ENCODE data around the gene TUBAL3. TPM values are rescaled to one million over a fixed set of nuclear protein-coding genes. Genes with fewer than 3 reads are reported as not detected.

TUBAL3 gene
- total RNA-seq, 4 donors from 2014 or later, result 0.36 to 1.7 TPM; not detected in 2

GRCh38 chr10:5435328-5435727, 30.7 kb upstream of the TUBAL3 start:
- no peaks in the 10 kb centered on the region for H3K4me1 ChIP-seq
- no peaks in the 10 kb centered on the region for H3K9me3 ChIP-seq
- no peaks in the 10 kb centered on the region for H3K36me3 ChIP-seq
- no peak overlapping the region for H3K4me3 ChIP-seq
- no peak overlapping the region for H3K27ac ChIP-seq
- TF ChIP-seq CTCF (IDR thresholded peaks at IDR 0.05) (no peak), POLR2AphosphoS5 (IDR thresholded peaks at IDR 0.05) (no peak), POLR2A (IDR thresholded peaks at IDR 0.05) (no peak), EP300 (IDR thresholded peaks at IDR 0.05) (no peak)
- whole genome bisulfite sequencing, result 88% methylated on average over 3 of the region's 3 CpGs
- DNase-seq (ENCODE audit: low spot score in 2 of 2), result no peak
- H3K27me3 ChIP-seq, result no peaks in the 10 kb centered on the region

- Histone ChIP-seq H3K27me3 (no peaks in the 10 kb centered on the region), H3K27ac (no peak overlapping the region), H3K4me3 (no peak overlapping the region), H3K9me3 (no peaks in the 10 kb centered on the region), H3K36me3 (no peaks in the 10 kb centered on the region), H3K4me1 (no peaks in the 10 kb centered on the region)
- TF ChIP-seq POLR2AphosphoS5 (IDR thresholded peaks at IDR 0.05) (no peak), CTCF (IDR thresholded peaks at IDR 0.05) (peak; percentile 51 to 63), POLR2A (IDR thresholded peaks at IDR 0.05) (no peak), EP300 (IDR thresholded peaks at IDR 0.05) (no peak)
- 56% methylated on average over 3 of the region's 3 CpGs for WGBS
- no peak for DNase-seq (ENCODE audit: low spot score in 2 of 2)
Measured at GRCh38 chr10:5434017-5434753, 29.6 kb upstream of the TUBAL3 start.

- no peaks in the 10 kb centered on the region for H3K9me3 ChIP-seq
- H3K27ac ChIP-seq, result no peak overlapping the region
- no peaks in the 10 kb centered on the region for H3K4me1 ChIP-seq
- no peaks in the 10 kb centered on the region for H3K36me3 ChIP-seq
- no peaks in the 10 kb centered on the region for H3K27me3 ChIP-seq
- 76% methylated on average over 1 of the region's 1 CpG for WGBS
- no peak for TF ChIP-seq POLR2AphosphoS5 (IDR thresholded peaks at IDR 0.05)
- TF ChIP-seq EP300 (IDR thresholded peaks at IDR 0.05), result no peak
- TF ChIP-seq CTCF (IDR thresholded peaks at IDR 0.05), result no peak
- no peak for TF ChIP-seq POLR2A (IDR thresholded peaks at IDR 0.05)
- no peak overlapping the region for H3K4me3 ChIP-seq
- DNase-seq (ENCODE audit: low spot score in 2 of 2), result no peak
Measured at GRCh38 chr10:5433182-5433581, 28.6 kb upstream of the TUBAL3 start.

GRCh38 chr10:5428133-5428532, 23.5 kb upstream of the TUBAL3 start:
- no peak overlapping the region for H3K27ac ChIP-seq
- 66% methylated on average over 2 of the region's 2 CpGs for WGBS

More at GRCh38 chr10:5428133-5428532, 23.5 kb upstream of the TUBAL3 start:
- Histone ChIP-seq H3K4me1 (peaks cover 2% of the 10 kb centered on the region), H3K36me3 (no peaks in the 10 kb centered on the region), H3K9me3 (no peaks in the 10 kb centered on the region), H3K27me3 (no peaks in the 10 kb centered on the region), H3K4me3 (no peak overlapping the region)
- TF ChIP-seq CTCF (IDR thresholded peaks at IDR 0.05) (no peak), POLR2A (IDR thresholded peaks at IDR 0.05) (no peak), EP300 (IDR thresholded peaks at IDR 0.05) (no peak), POLR2AphosphoS5 (IDR thresholded peaks at IDR 0.05) (no peak)
- DNase-seq (ENCODE audit: low spot score in 2 of 2), result no peak

Data from suprapubic skin (tissue), 4 donors.